PC-9 (cell line): Measurements from ENCODE around the gene GRWD1.

Source experiments
- CTCF ChIP-seq: fragments of 200-600 bp; sonication (generic); conservative IDR thresholded peaks from 2 replicates; pipeline ENCODE4 v1.6.1; 2017; ENCODE audit warnings: mixed run types, antibody characterized with exemption, mild to moderate bottlenecking, moderate library complexity
- EZH2 ChIP-seq: fragments of 200-600 bp; sonication (generic); IDR thresholded peaks from 2 replicates; pipeline ENCODE4 v1.8.0; 2017; ENCODE audit warnings: antibody characterized with exemption, low read depth

GRCh38 chr19:48442116-48443035, 3.4 kb upstream of the GRWD1 start:
- TF ChIP-seq CTCF, result no peak
- no peak for TF ChIP-seq EZH2
